CD4-positive, alpha-beta memory T cell (primary cell): ENCODE measurements around the gene SCFD2. TPM values are rescaled to one million over a fixed set of nuclear protein-coding genes. Genes with fewer than 3 reads are reported as not detected.
A peak's percentile ranks its signal among the peaks of the same experiment; 100 is the strongest.

Experiments
- CTCF ChIA-PET: fragments of 350-600 bp; sonication (Branson Sonifier 250); formaldehyde crosslinking; loops from one replicate; lab custom pipeline; 2021; ENCODE audit warnings: inconsistent platforms; ENCODE audit not compliant: partially characterized antibody; lab: Charles Lee
- POLR2A ChIA-PET: fragments of 350-600 bp; sonication (Branson Sonifier 250); formaldehyde crosslinking; loops from one replicate; lab custom pipeline; 2021; ENCODE audit not compliant: partially characterized antibody; lab: Charles Lee
- DNase-seq, 5 donors: peaks; one replicate each; pipeline versions ENCODE4 v3.0.0 to v3.0.0-alpha.2; 2020 to 2022; ENCODE audit warnings: mixed read lengths in 1 of 5
- H3K27ac ChIP-seq: one replicate; pipeline ENCODE4 v1.7.0; 2013; ENCODE audit warnings: low read depth, low read length
- H3K27me3 ChIP-seq: 2 replicates; pipeline ENCODE4 v1.7.0; 2013; ENCODE audit warnings: mild to moderate bottlenecking, low read length, moderate library complexity; ENCODE audit not compliant: insufficient read depth
- H3K36me3 ChIP-seq: 2 replicates; pipeline ENCODE4 v1.7.0; 2013; ENCODE audit warnings: mild to moderate bottlenecking, low read length, moderate library complexity; ENCODE audit not compliant: insufficient read depth
- H3K4me1 ChIP-seq: 2 replicates; pipeline ENCODE4 v1.7.0; 2013; ENCODE audit warnings: mild to moderate bottlenecking, low read length, moderate library complexity; ENCODE audit not compliant: insufficient read depth
- H3K4me3 ChIP-seq, 2 donors: one replicate each; pipeline ENCODE4 v1.7.0; 2013; ENCODE audit warnings: low read length in 2 of 2, mild to moderate bottlenecking in 1 of 2
- H3K9me3 ChIP-seq, 2 donors: one replicate each; pipeline ENCODE4 v1.7.0; 2013; ENCODE audit warnings: low read length in 2 of 2, control low read depth in 1 of 2; ENCODE audit not compliant: control insufficient read depth in 1 of 2
- H3K27ac Mint-ChIP-seq, 7 donors: one replicate each; pipeline ENCODE4 v1.8.0; 2020 to 2021; ENCODE audit warnings: mixed read lengths in 7 of 7, mild to moderate bottlenecking in 6 of 7, inconsistent platforms in 3 of 7, moderate library complexity in 3 of 7
- H3K27me3 Mint-ChIP-seq, 2 donors: one replicate each; pipeline ENCODE4 v1.8.0; 2020 to 2021; ENCODE audit warnings: mixed read lengths in 2 of 2
- H3K36me3 Mint-ChIP-seq, 2 donors: one replicate each; pipeline ENCODE4 v1.8.0; 2020 to 2021; ENCODE audit warnings: mixed read lengths in 2 of 2, inconsistent platforms in 1 of 2, mild to moderate bottlenecking in 1 of 2
- H3K4me1 Mint-ChIP-seq, 4 donors: one replicate each; pipeline ENCODE4 v1.8.0; 2020 to 2021; ENCODE audit warnings: mixed read lengths in 4 of 4, mild to moderate bottlenecking in 1 of 4
- H3K4me3 Mint-ChIP-seq, 8 donors: one replicate each; pipeline ENCODE4 v1.8.0; 2020 to 2021; ENCODE audit warnings: mixed read lengths in 8 of 8, mild to moderate bottlenecking in 7 of 8, moderate library complexity in 6 of 8, inconsistent platforms in 3 of 8
- H3K9me3 Mint-ChIP-seq, 8 donors: one replicate each; pipeline ENCODE4 v1.8.0; 2020 to 2021; ENCODE audit warnings: mixed read lengths in 8 of 8, mild to moderate bottlenecking in 5 of 8, inconsistent platforms in 3 of 8, moderate library complexity in 1 of 8
- intact Hi-C: fragments of 100-400 bp; cut with micrococcal nuclease; formaldehyde crosslinking; loops from one replicate; pipeline ENCODE4 v1.15.1; 2023
- polyA plus RNA-seq, 2 donors: library from polyadenylated mRNA; unstranded; fragments of 300-500 nt; fragmentation: Illumina TruSeq; gene quantifications; one replicate each; pipeline ENCODE4 v1.2.3, GENCODE V29; 2021
- total RNA-seq, 2 experiments: library from RNA; stranded (reverse); gene quantifications; one replicate each; pipeline ENCODE4 v1.2.3, GENCODE V29; 2021

Gene SCFD2
- total and polyA plus RNA-seq, 4 experiments from 2014 or later: 12.4 to 21.2 (median 13.5) TPM

GRCh38 chr4:53094040-53094439, 271.8 kb downstream of the SCFD2 start:
- no peaks in the 10 kb centered on the region for H3K4me1 ChIP-seq
- ChIA-PET CTCF (no interaction called here), POLR2A (no interaction called here)
- intact Hi-C loops: no loop called here
- Mint-ChIP-seq H3K9me3 (peaks cover 2 to 26% (median 11%) of the 10 kb centered on the region in 8 donors), H3K4me3 (no peak overlapping the region), H3K27ac (no peak overlapping the region), H3K36me3 (peaks cover 11 to 42% of the 10 kb centered on the region in 2 donors), H3K27me3 (no peaks in the 10 kb centered on the region), H3K4me1 (peaks cover 0 to 1% (median 0%) of the 10 kb centered on the region in 4 donors)
- no peaks in the 10 kb centered on the region for H3K36me3 ChIP-seq
- H3K4me3 ChIP-seq: no peak overlapping the region
- no peaks in the 10 kb centered on the region for H3K9me3 ChIP-seq
- DNase-seq: no peak
- H3K27me3 ChIP-seq: no peaks in the 10 kb centered on the region
- no peak overlapping the region for H3K27ac ChIP-seq

- intact Hi-C loops: no loop called here
- Mint-ChIP-seq H3K27ac (no peak overlapping the region), H3K9me3 (peaks cover 3 to 34% (median 24%) of the 10 kb centered on the region in 8 donors), H3K4me1 (peaks cover 0 to 1% (median 0%) of the 10 kb centered on the region in 4 donors), H3K27me3 (no peaks in the 10 kb centered on the region), H3K4me3 (no peak overlapping the region), H3K36me3 (peaks cover 23 to 54% of the 10 kb centered on the region in 2 donors)
- POLR2A ChIA-PET: no interaction called here
- H3K4me3 ChIP-seq: no peak overlapping the region
- no peaks in the 10 kb centered on the region for H3K27me3 ChIP-seq
- DNase-seq: no peak
- CTCF ChIA-PET: no interaction called here
- no peaks in the 10 kb centered on the region for H3K4me1 ChIP-seq
- H3K27ac ChIP-seq: no peak overlapping the region
- no peaks in the 10 kb centered on the region for H3K36me3 ChIP-seq
- H3K9me3 ChIP-seq: no peaks in the 10 kb centered on the region
These were observed 275.7 kb downstream of the SCFD2 start for GRCh38 chr4:53089936-53090729.

GRCh38 chr4:53088152-53088551, 277.7 kb downstream of the SCFD2 start:
- Histone ChIP-seq H3K4me1 (no peaks in the 10 kb centered on the region), H3K27ac (no peak overlapping the region), H3K36me3 (no peaks in the 10 kb centered on the region), H3K4me3 (no peak overlapping the region), H3K27me3 (no peaks in the 10 kb centered on the region), H3K9me3 (no peaks in the 10 kb centered on the region)
- H3K36me3 Mint-ChIP-seq: peaks cover 29 to 52% of the 10 kb centered on the region in 2 donors
- H3K27ac Mint-ChIP-seq: no peak overlapping the region
- no peak for DNase-seq
- peaks cover 3 to 48% (median 35%) of the 10 kb centered on the region in 8 donors for H3K9me3 Mint-ChIP-seq
- no peaks in the 10 kb centered on the region for H3K27me3 Mint-ChIP-seq
- ChIA-PET POLR2A (no interaction called here), CTCF (no interaction called here)
- H3K4me3 Mint-ChIP-seq: no peak overlapping the region
- intact Hi-C loops: no loop called here
- no peaks in the 10 kb centered on the region for H3K4me1 Mint-ChIP-seq

- no peaks in the 10 kb centered on the region for H3K4me1 ChIP-seq
- no peak overlapping the region for H3K27ac ChIP-seq
- no peak for DNase-seq
- no peak overlapping the region for H3K4me3 ChIP-seq
- H3K4me3 Mint-ChIP-seq: no peak overlapping the region
- H3K36me3 ChIP-seq: no peaks in the 10 kb centered on the region
- H3K4me1 Mint-ChIP-seq: peaks cover 0 to 3% (median under 1%) of the 10 kb centered on the region in 4 donors
- no peaks in the 10 kb centered on the region for H3K9me3 ChIP-seq
- no peaks in the 10 kb centered on the region for H3K27me3 Mint-ChIP-seq
- H3K36me3 Mint-ChIP-seq: peaks cover 2 to 16% of the 10 kb centered on the region in 2 donors
- H3K9me3 Mint-ChIP-seq: peaks cover 0 to 5% (median 0%) of the 10 kb centered on the region in 8 donors
- H3K27me3 ChIP-seq: no peaks in the 10 kb centered on the region
- ChIA-PET CTCF (no interaction called here), POLR2A (no interaction called here)
- H3K27ac Mint-ChIP-seq: peak overlapping the region in 1 of 7 donors; percentile 1
- intact Hi-C loops: no loop called here
These were observed 289.4 kb downstream of the SCFD2 start for GRCh38 chr4:53076374-53076958.

- Mint-ChIP-seq H3K4me3 (no peak overlapping the region), H3K4me1 (peaks cover 0 to 3% (median under 1%) of the 10 kb centered on the region in 4 donors), H3K9me3 (peaks cover 0 to 5% (median 1%) of the 10 kb centered on the region in 8 donors), H3K36me3 (peaks cover 7 to 24% of the 10 kb centered on the region in 2 donors), H3K27me3 (no peaks in the 10 kb centered on the region), H3K27ac (no peak overlapping the region)
- ChIA-PET CTCF (no interaction called here), POLR2A (no interaction called here)
- Histone ChIP-seq H3K4me1 (no peaks in the 10 kb centered on the region), H3K36me3 (no peaks in the 10 kb centered on the region), H3K9me3 (no peaks in the 10 kb centered on the region), H3K4me3 (no peak overlapping the region), H3K27me3 (no peaks in the 10 kb centered on the region), H3K27ac (no peak overlapping the region)
- DNase-seq: no peak
- intact Hi-C loops: no loop called here
These were observed 290.6 kb downstream of the SCFD2 start for GRCh38 chr4:53075162-53075785.

DNA sequence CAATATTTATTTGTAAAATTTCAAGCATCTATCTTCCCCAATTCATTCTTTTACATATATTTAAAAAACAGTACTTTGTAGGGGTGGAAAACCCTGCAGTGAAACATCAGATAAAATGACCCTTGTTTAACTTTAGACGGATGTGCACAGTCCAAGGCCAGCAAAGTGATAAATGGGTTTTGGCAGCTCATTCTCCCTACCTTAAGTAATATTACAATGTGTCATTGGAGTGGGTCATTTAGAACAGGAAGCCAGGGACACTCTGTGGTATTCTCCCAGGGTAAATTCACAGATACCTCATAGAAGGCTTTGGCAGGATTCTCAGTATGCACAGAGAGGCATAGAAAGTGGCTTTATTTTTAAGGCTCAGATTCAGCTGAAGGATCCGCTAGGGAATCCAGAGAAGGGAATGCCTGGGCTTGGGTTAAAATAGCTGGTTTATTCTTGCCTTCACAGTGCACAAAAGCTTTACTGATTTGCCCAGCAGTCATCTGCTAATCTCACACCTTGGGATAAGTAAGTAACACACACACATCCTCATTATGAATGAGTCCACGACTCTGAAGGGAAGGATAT, 297.0 kb downstream of the SCFD2 start:
- Mint-ChIP-seq H3K9me3 (peaks cover 0 to 13% (median 8%) of the 10 kb centered on the region in 8 donors), H3K27me3 (no peaks in the 10 kb centered on the region), H3K27ac (no peak overlapping the region), H3K4me1 (peaks cover 0 to 3% (median under 1%) of the 10 kb centered on the region in 4 donors), H3K36me3 (peaks cover 16 to 27% of the 10 kb centered on the region in 2 donors), H3K4me3 (no peak overlapping the region)
- DNase-seq: no peak
- no peak overlapping the region for H3K4me3 ChIP-seq
- ChIA-PET CTCF (no interaction called here), POLR2A (no interaction called here)
- intact Hi-C loops: no loop called here
- no peaks in the 10 kb centered on the region for H3K9me3 ChIP-seq
- H3K4me1 ChIP-seq: no peaks in the 10 kb centered on the region
- H3K27ac ChIP-seq: no peak overlapping the region
- H3K27me3 ChIP-seq: no peaks in the 10 kb centered on the region
- no peaks in the 10 kb centered on the region for H3K36me3 ChIP-seq
